Measurements from ENCODE around the gene MAP3K1. TPM values are rescaled to one million over a fixed set of nuclear protein-coding genes. Genes with fewer than 3 reads are reported as not detected.

Gene MAP3K1
- total and polyA plus RNA-seq, 2 experiments from 2014 or later = 9.5 to 14.4 TPM

GRCh38 chr5:56934325-56934724, 119.0 kb downstream of the MAP3K1 start:
- TF ChIP-seq EZH2phosphoT487 (IDR thresholded peaks at IDR 0.05; ENCODE audit: unreplicated experiment) (no peak), ETS1 (IDR thresholded peaks at IDR 0.05) (no peak), ZNF462 (CRISPR knock-in tag; IDR thresholded peaks at IDR 0.05) (no peak), ZNF114 (CRISPR knock-in tag; IDR thresholded peaks at IDR 0.05) (no peak), EZH2 (IDR thresholded peaks at IDR 0.05; ENCODE audit: low read depth, unreplicated experiment) (no peak), NANOG (IDR thresholded peaks at IDR 0.05; ENCODE audit: borderline replicate concordance) (no peak), REST (IDR thresholded peaks at IDR 0.05; ENCODE audit: unreplicated experiment) (no peak)

More at GRCh38 chr5:56934325-56934724, 119.0 kb downstream of the MAP3K1 start:
- Histone ChIP-seq H3K4me2 (no peak overlapping the region), H3K27me3 (ENCODE audit: insufficient read depth) (no peaks in the 10 kb centered on the region), H3K9me2 (ENCODE audit: insufficient read depth) (no peaks in the 10 kb centered on the region), H3K79me2 (replicated peaks; ENCODE audit: insufficient read depth) (no peaks in the 10 kb centered on the region), H3K4me1 (ENCODE audit: insufficient read depth) (no peaks in the 10 kb centered on the region), H3F3A (replicated peaks; ENCODE audit: low read depth) (no peaks in the 10 kb centered on the region), H2AFZ (no peak overlapping the region), H3K36me3 (ENCODE audit: insufficient read depth) (peaks cover 60% of the 10 kb centered on the region), H3K27ac (ENCODE audit: low read depth) (no peak overlapping the region), H3K4me3 (no peak overlapping the region), H4K20me1 (replicated peaks; ENCODE audit: insufficient read depth) (no peaks in the 10 kb centered on the region; the same call in 1 of the 2 replicates)
- DNase-seq (ENCODE audit: low spot score) (no peak), ATAC-seq (no peak)
- no peaks in the 10 kb centered on the region for H3K9me3 Mint-ChIP-seq
- H3K36me3 Mint-ChIP-seq (ENCODE audit: low read depth) = peaks cover 73% of the 10 kb centered on the region
- no peaks in the 10 kb centered on the region for H3K27me3 Mint-ChIP-seq (ENCODE audit: insufficient read depth, low read depth, poor library complexity)
- H3K27ac Mint-ChIP-seq = no peak overlapping the region
- no peak overlapping the region for H3K4me3 Mint-ChIP-seq
- H3K4me1 Mint-ChIP-seq = no peaks in the 10 kb centered on the region

Data from GM23338 (cell line).